OCI-LY3 (cell line): ENCODE measurements around the gene TANC1.

Experiments
- H2AFZ ChIP-seq: fragments of 200-600, 300-600 bp; shearing (Covaris generic); 2 replicates; pipeline ENCODE4 v1.6.0; 2014; ENCODE audit warnings: antibody characterized with exemption, low read depth, low read length
- H3K27ac ChIP-seq: fragments of 200-600, 300-600 bp; sonication (generic); 2 replicates; pipeline ENCODE4 v1.5.1; 2014; ENCODE audit warnings: mild to moderate bottlenecking, low read length, moderate library complexity, mixed read lengths
- H3K27me3 ChIP-seq: fragments of 200-600, 300-600 bp; sonication (generic); 2 replicates; pipeline ENCODE4 v1.6.1; 2014; ENCODE audit warnings: low read depth, low read length, mixed read lengths
- H3K36me3 ChIP-seq: fragments of 200-600, 300-600 bp; sonication (generic); replicated peaks from 2 replicates; pipeline ENCODE3; 2014; ENCODE audit warnings: low read depth, low read length, mixed read lengths
- H3K4me1 ChIP-seq: fragments of 300-600, 200-600 bp; sonication (generic); 2 replicates; pipeline ENCODE4 v1.6.1; 2014; ENCODE audit warnings: low read length, mixed read lengths
- H3K4me2 ChIP-seq: fragments of 200-600, 300-600 bp; sonication (generic); 2 replicates; pipeline ENCODE4 v1.6.1; 2014; ENCODE audit warnings: low read length, mixed read lengths
- H3K4me3 ChIP-seq: fragments of 300-600, 200-600 bp; sonication (generic); 2 replicates; pipeline ENCODE4 v1.5.1; 2014; ENCODE audit warnings: antibody characterized with exemption, mild to moderate bottlenecking, low read length, moderate library complexity
- H3K79me2 ChIP-seq: fragments of 300-600, 200-600 bp; shearing (Covaris generic); 2 replicates; pipeline ENCODE4 v1.6.1; 2014; ENCODE audit warnings: mild to moderate bottlenecking, low read length, mixed read lengths
- H3K9ac ChIP-seq: fragments of 300-600, 200-600 bp; shearing (Covaris generic); 2 replicates; pipeline ENCODE4 v1.6.0; 2014; ENCODE audit warnings: mild to moderate bottlenecking, low read length, moderate library complexity
- H3K9me3 ChIP-seq: fragments of 200-600, 300-600 bp; shearing (Covaris generic); 2 replicates; pipeline ENCODE4 v1.6.1; 2014; ENCODE audit warnings: low read length, mixed read lengths; ENCODE audit not compliant: insufficient read depth
- H4K20me1 ChIP-seq: fragments of 200-600, 300-600 bp; sonication (generic); 2 replicates; pipeline ENCODE4 v1.6.1; 2016; ENCODE audit warnings: low read length, mixed read lengths; ENCODE audit not compliant: insufficient read depth
- CTCF ChIP-seq: fragments of 200-600, 300-600 bp; sonication (generic); IDR thresholded peaks from 2 replicates; pipeline ENCODE4 v1.5.1; 2014; ENCODE audit warnings: antibody characterized with exemption, low read length, low read depth
- EZH2phosphoT487 ChIP-seq: fragments of 200-600 bp; shearing (Covaris generic); IDR thresholded peaks from 2 replicates; pipeline ENCODE4 v1.6.1; 2018; ENCODE audit warnings: antibody characterized with exemption, mixed run types, low read depth

Gene TANC1

GRCh38 chr2:158931572-158931971 lies 36.9 kb upstream of the TANC1 start:
- H3K27ac ChIP-seq = no peak overlapping the region

GRCh38 chr2:158932131-158932645 lies 36.3 kb upstream of the TANC1 start:
- H4K20me1 ChIP-seq = no peaks in the 10 kb centered on the region
- H3K9me3 ChIP-seq = no peaks in the 10 kb centered on the region
- H3K4me3 ChIP-seq = no peak overlapping the region
- H3K36me3 ChIP-seq = no peaks in the 10 kb centered on the region
- H3K4me1 ChIP-seq = no peaks in the 10 kb centered on the region
- H2AFZ ChIP-seq = no peak overlapping the region
- no peak overlapping the region for H3K27ac ChIP-seq
- H3K27me3 ChIP-seq = no peaks in the 10 kb centered on the region
- no peak for TF ChIP-seq CTCF
- H3K4me2 ChIP-seq = no peak overlapping the region
- no peaks in the 10 kb centered on the region for H3K79me2 ChIP-seq
- no peak overlapping the region for H3K9ac ChIP-seq

More at GRCh38 chr2:158931572-158931971, 36.9 kb upstream of the TANC1 start:
- TF ChIP-seq EZH2phosphoT487 (no peak), CTCF (no peak)
- Histone ChIP-seq H3K27me3 (no peaks in the 10 kb centered on the region), H3K79me2 (no peaks in the 10 kb centered on the region), H3K36me3 (no peaks in the 10 kb centered on the region), H3K9me3 (no peaks in the 10 kb centered on the region), H3K4me2 (no peak overlapping the region), H2AFZ (no peak overlapping the region), H3K9ac (no peak overlapping the region), H3K4me1 (no peaks in the 10 kb centered on the region), H3K4me3 (no peak overlapping the region), H4K20me1 (no peaks in the 10 kb centered on the region)

- Histone ChIP-seq H3K36me3 (no peaks in the 10 kb centered on the region), H3K4me1 (no peaks in the 10 kb centered on the region)
- no peak for TF ChIP-seq EZH2phosphoT487
- TF ChIP-seq CTCF = no peak
These were observed 34.3 kb upstream of the TANC1 start for GRCh38 chr2:158934170-158934569.

GRCh38 chr2:158935617-158936016 lies 32.8 kb upstream of the TANC1 start:
- no peak overlapping the region for H3K4me2 ChIP-seq
- H3K27me3 ChIP-seq = no peaks in the 10 kb centered on the region
- H2AFZ ChIP-seq = no peak overlapping the region
- no peaks in the 10 kb centered on the region for H3K79me2 ChIP-seq
- no peaks in the 10 kb centered on the region for H3K4me1 ChIP-seq
- no peak overlapping the region for H3K27ac ChIP-seq
- no peak overlapping the region for H3K9ac ChIP-seq
- H3K9me3 ChIP-seq = no peaks in the 10 kb centered on the region
- H3K4me3 ChIP-seq = no peak overlapping the region
- TF ChIP-seq EZH2phosphoT487 = no peak
- TF ChIP-seq CTCF = no peak
- H3K36me3 ChIP-seq = no peaks in the 10 kb centered on the region
- H4K20me1 ChIP-seq = no peaks in the 10 kb centered on the region

More at GRCh38 chr2:158934170-158934569, 34.3 kb upstream of the TANC1 start:
- Histone ChIP-seq H3K79me2 (no peaks in the 10 kb centered on the region), H3K4me2 (no peak overlapping the region), H3K4me3 (no peak overlapping the region), H3K9ac (no peak overlapping the region), H2AFZ (no peak overlapping the region), H4K20me1 (no peaks in the 10 kb centered on the region), H3K27ac (no peak overlapping the region), H3K9me3 (no peaks in the 10 kb centered on the region), H3K27me3 (no peaks in the 10 kb centered on the region)
